ENCODE measurements around the gene JUP. TPM values are rescaled to one million over a fixed set of nuclear protein-coding genes. Genes with fewer than 3 reads are reported as not detected.

JUP gene
- total RNA-seq, 4 donors from 2014 or later: 24.5 to 56.6 (median 46.4) TPM

- no peak for DNase-seq (ENCODE audit: extremely low spot score)
- Histone ChIP-seq H3K36me3 (peaks cover 0 to 73% (median 61%) of the 10 kb centered on the region in 4 donors), H3K4me3 (no peak overlapping the region), H3K27me3 (no peaks in the 10 kb centered on the region), H3K27ac (replicated peaks in 1 of 4) (no peak overlapping the region), H3K9me3 (no peaks in the 10 kb centered on the region), H3K4me1 (peaks cover 16 to 32% (median 29%) of the 10 kb centered on the region in 4 donors)
- 76% methylated on average over 2 of the region's 3 CpGs for WGBS
- intact Hi-C loops (cut with DNase I): no loop called here
- TF ChIP-seq CTCF (IDR thresholded peaks at IDR 0.05) (no peak), POLR2AphosphoS5 (IDR thresholded peaks at IDR 0.05) (no peak), EP300 (IDR thresholded peaks at IDR 0.05) (no peak), POLR2A (IDR thresholded peaks at IDR 0.05; ENCODE audit: low read depth) (no peak)
Measured at GRCh38 chr17:41769985-41770384, 16.5 kb downstream of the JUP start.

GRCh38 chr17:41769346-41769862 is 17.1 kb downstream of the JUP start:
- no CpG with 5 or more reads among the region's 16 CpGs for WGBS
- Histone ChIP-seq H3K27me3 (no peaks in the 10 kb centered on the region), H3K27ac (replicated peaks in 1 of 4) (no peak overlapping the region), H3K4me3 (no peak overlapping the region), H3K4me1 (peaks cover 15 to 26% (median 23%) of the 10 kb centered on the region in 4 donors), H3K36me3 (peaks cover 0 to 79% (median 66%) of the 10 kb centered on the region in 4 donors), H3K9me3 (no peaks in the 10 kb centered on the region)
- no peak for TF ChIP-seq POLR2AphosphoS5 (IDR thresholded peaks at IDR 0.05)
- no peak for TF ChIP-seq POLR2A (IDR thresholded peaks at IDR 0.05; ENCODE audit: low read depth)
- TF ChIP-seq CTCF (IDR thresholded peaks at IDR 0.05): no peak
- TF ChIP-seq EP300 (IDR thresholded peaks at IDR 0.05): no peak
- no peak for DNase-seq (ENCODE audit: extremely low spot score)
- intact Hi-C loops (cut with DNase I): no loop called here

- Histone ChIP-seq H3K4me1 (peaks cover 11 to 20% (median 17%) of the 10 kb centered on the region in 4 donors), H3K9me3 (no peaks in the 10 kb centered on the region), H3K27me3 (no peaks in the 10 kb centered on the region), H3K27ac (replicated peaks in 1 of 4) (no peak overlapping the region), H3K4me3 (no peak overlapping the region), H3K36me3 (peaks cover 0 to 85% (median 70%) of the 10 kb centered on the region in 4 donors)
- intact Hi-C loops (cut with DNase I): no loop called here
- no peak for DNase-seq (ENCODE audit: extremely low spot score)
- no peak for TF ChIP-seq POLR2A (IDR thresholded peaks at IDR 0.05; ENCODE audit: low read depth)
- WGBS: 98% methylated on average over 6 of the region's 23 CpGs
Measured at GRCh38 chr17:41768682-41769288, 17.7 kb downstream of the JUP start.

- TF ChIP-seq CTCF (IDR thresholded peaks at IDR 0.05) (no peak), POLR2A (IDR thresholded peaks at IDR 0.05; ENCODE audit: low read depth) (no peak), EP300 (IDR thresholded peaks at IDR 0.05) (no peak), POLR2AphosphoS5 (IDR thresholded peaks at IDR 0.05) (no peak)
- no peak overlapping the region for H3K27ac ChIP-seq (replicated peaks in 1 of 4)
- peaks cover 0 to 7% (median 4%) of the 10 kb centered on the region in 4 donors for H3K4me1 ChIP-seq
- DNase-seq (ENCODE audit: extremely low spot score): no peak
- intact Hi-C loops (cut with DNase I): no loop called here
- no peaks in the 10 kb centered on the region for H3K9me3 ChIP-seq
- H3K27me3 ChIP-seq: no peaks in the 10 kb centered on the region
- H3K4me3 ChIP-seq: no peak overlapping the region
- peaks cover 0 to 98% (median 83%) of the 10 kb centered on the region in 4 donors for H3K36me3 ChIP-seq
- 96% methylated on average over 17 of the region's 18 CpGs for WGBS
Measured at GRCh38 chr17:41767324-41768042, 19.0 kb downstream of the JUP start.

GRCh38 chr17:41766135-41766534 is 20.4 kb downstream of the JUP start:
- peaks cover 0 to 100% (median 85%) of the 10 kb centered on the region in 4 donors for H3K36me3 ChIP-seq
- H3K4me3 ChIP-seq: no peak overlapping the region
- H3K9me3 ChIP-seq: no peaks in the 10 kb centered on the region
- no peak overlapping the region for H3K27ac ChIP-seq (replicated peaks in 1 of 4)
- TF ChIP-seq POLR2A (IDR thresholded peaks at IDR 0.05; ENCODE audit: low read depth) (no peak), EP300 (IDR thresholded peaks at IDR 0.05) (no peak), POLR2AphosphoS5 (IDR thresholded peaks at IDR 0.05) (no peak), CTCF (IDR thresholded peaks at IDR 0.05) (no peak)
- intact Hi-C loops (cut with DNase I): no loop called here
- H3K27me3 ChIP-seq: no peaks in the 10 kb centered on the region
- no peaks in the 10 kb centered on the region for H3K4me1 ChIP-seq
- DNase-seq (ENCODE audit: extremely low spot score): no peak
